Measurements from ENCODE around the gene ACMSD.
"Not testable (repeated sequence)": the region's sequence is repeated elsewhere in the genome, so short reads cannot be mapped to it uniquely, and the experiment has no call there.

Gene ACMSD

DNA sequence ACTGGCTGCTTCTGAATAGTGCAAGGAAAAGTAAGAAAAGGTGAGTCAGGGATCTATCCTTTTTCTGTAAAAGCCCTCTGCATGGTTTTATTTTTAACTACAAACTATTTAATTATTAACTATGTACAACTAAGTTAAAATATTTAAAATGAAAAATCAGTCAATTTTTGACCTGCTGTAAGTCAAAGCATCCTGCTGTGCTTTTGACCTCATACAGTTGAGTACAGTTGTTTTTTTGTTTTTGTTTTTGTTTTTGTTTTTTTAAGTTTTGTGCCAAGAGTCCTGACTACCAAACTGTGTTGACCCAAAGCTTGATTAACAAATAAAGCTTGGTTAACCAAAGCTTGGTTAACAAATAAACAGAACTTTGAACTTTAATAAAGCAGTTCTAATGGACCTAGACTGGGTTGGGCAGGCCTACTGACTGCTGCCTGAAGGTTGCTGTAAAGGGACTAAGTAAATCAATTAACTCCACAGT is at the start of gene ACMSD:
Gene ACMSD (plus strand): TSS at position 474 of the 478 bp plus-strand sequence. CDS start 67 bp downstream, outside the sequence.
- DNase-seq = no peak

DNA sequence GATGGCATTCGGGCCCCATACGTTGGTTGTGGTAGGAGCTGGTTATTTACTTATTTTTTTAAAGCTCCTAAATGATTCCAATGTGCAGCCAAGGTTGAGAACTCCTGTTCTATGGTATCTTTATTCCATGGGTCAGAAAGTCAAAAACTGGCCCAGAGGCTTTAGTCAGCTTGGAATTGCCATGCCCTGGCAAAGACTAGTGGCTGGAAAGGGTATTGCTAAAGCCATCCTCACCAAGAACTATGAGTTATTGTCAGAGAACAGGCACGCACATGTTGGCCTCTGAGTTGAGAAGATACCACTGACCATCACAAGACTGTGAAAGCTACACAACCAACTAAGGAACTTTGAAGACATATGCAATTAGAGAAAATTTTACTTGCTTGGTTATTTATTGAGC is 47.9 kb upstream of the ACMSD start:
- DNase-seq = no peak

DNA sequence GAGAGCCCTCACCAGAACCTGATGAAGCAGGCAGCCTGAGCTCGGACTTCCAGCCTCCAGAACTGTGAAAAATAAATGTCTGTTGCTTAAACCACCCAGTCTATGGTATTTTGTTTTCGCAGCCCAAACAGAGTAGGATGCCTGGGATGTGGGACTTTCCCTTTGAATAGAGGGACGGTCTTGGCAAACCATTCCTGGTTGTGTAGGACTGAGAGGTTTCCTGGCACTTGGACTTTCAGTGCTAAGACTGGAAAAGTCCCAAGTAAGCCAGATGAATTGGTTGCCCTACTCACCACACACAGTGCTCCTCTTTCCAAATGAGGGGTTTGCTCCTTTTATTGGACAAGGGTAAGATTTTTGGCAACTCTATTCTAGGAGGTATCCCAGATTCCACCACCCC is 46.8 kb upstream of the ACMSD start:
- no peak for DNase-seq

DNA sequence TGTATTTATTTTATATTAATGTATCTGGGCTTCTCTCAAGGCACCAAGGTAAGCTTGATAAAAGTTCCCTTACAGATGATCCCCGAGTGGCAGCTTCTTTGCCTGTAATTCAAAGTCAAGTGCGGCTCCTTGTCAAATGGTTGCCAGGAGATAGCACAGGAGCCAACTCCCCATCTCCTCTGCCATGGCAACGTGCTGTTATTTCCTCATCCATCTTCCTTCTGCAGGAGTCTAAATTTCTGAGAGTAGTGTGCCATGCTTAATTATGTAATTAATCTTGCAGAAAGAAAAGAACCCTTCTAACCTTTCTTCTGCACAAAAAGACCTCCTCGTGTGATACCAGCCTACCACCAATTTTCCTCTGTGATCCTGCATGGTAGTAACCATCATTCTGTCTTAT is 46.2 kb upstream of the ACMSD start:
- no peak for DNase-seq

DNA sequence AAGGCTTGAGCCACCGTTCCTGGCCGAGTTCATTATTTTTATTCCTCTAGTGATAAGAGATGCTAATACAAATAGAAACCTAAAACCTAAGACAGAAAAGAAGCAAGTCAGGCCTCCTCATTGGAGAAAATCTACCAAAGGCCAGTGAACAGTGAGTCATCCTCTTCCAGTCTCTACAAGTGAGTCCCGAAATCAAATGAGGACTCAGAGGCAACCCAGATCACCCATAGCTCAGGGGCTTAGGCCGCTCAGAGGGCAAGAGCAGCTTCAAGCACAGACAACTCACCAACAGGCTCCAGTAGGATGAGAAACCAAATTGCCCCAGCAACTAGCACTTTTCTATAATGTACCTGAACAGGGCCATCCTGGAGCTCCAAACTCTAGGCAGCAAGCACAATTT is 42.7 kb upstream of the ACMSD start:
- no peak for DNase-seq

DNA sequence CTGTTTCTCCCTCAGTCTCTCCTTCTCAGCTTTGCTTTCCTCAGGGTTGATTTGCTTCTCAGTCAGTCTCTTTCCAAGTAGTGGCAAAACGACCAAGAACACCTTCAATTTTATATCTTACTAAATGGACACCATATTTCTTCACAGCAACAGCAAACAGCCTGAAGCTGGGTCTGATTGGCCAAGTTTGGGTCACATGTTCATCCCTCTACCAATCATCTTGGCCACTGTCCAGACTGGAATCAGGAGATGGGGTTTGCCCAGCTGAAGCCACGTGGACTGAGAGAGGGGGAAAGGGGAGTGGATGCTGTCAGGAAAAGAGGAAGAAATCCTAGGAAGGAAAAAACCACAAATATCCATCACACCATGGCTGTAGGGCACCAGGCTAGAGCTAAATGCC is 42.0 kb upstream of the ACMSD start:
- DNase-seq = no peak

DNA sequence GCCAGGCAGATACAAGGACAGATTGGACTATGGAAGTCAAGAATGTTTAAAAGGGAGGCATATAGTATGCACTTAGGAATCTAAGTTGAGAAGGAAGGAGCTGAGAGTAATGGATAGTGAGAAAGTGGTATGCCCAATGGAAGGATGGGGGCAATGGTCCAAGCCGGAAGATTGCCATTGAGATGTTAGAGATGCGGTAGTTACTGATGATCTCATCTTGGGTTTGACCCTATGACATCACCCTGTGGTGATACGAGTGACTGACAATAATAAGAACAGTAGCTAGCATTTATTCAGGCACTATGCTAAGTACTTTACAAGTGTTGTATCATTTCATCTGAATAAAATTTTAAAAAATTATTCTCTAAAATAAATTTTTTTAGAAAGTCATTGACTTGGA is 38.5 kb upstream of the ACMSD start:
- no peak for DNase-seq

DNA sequence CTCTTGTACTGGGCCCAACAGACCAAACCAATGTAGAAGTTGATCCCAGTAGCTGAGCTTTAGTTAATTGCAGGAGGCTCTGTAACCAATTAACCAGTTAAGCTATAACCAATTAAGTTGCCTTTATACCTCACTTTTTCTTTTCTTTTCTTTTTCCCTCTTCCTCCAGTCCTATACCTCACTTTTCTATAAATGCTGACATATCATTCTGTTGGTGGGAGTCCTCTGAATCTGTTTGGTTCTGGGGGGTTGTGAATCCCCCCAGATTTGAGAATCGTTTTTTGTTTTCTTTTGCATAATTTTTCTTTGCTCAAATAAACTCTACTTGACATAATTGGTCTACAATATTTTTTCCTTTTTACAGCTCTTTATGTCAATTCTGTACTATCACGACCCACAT is 38.1 kb upstream of the ACMSD start:
- no peak for DNase-seq

DNA sequence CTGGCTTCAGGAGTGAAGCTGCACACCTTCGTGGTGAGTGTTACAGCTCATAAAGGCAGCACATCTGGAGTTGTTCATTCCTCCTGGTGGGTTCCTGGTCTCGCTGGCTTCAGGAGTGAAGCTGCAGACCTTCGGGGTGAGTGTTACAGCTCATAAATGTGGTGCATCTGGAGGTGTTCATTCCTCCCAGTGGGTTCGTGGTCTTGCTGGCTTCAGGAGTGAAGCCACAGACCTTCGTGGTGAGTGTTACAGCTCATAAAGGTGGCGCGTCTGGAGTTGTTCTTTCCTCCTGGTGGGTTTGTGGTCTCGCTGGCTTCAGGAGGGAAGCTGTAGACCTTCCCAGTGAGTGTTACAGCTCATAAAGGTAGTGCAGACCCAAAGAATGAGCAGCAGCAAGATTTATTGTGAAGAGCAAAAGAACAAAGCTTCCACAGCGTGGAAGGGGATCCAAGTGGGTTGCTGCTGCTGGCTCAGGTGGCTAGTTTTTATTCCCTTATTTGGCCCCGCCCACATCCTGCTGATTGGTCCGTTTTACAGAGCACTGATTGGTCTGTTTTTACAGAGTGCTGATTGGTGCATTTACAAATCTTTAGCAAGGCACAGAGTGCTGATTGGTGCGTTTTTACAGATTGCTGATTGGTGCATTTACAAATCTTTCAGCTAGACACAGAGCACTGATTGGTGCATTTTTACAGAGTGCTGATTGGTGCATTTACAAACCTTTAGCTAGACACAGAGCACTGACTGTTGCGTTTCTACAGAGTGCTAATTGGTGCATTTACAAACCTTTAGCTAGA is 34.6 kb upstream of the ACMSD start:
- DNase-seq = not testable (repeated sequence)

DNA sequence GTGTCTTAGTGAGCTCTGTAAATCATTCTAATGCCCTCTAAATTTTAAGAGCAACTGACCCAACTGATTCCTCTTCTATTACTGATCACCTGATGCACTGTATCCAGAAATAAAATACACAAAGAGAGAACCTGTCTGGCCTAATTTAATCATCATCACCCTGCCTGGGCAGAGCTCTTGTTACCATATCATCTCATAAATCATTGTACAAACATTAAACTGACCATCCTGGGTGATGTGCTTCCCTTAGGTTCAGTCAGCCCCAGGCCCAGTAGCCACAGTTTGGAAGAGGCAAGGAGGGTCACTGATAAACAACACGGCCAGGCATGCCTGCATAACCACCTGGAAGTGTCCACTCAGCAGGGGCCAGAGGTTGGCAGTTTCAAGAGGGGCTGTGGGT is 22.7 kb upstream of the ACMSD start:
- DNase-seq = no peak

DNA sequence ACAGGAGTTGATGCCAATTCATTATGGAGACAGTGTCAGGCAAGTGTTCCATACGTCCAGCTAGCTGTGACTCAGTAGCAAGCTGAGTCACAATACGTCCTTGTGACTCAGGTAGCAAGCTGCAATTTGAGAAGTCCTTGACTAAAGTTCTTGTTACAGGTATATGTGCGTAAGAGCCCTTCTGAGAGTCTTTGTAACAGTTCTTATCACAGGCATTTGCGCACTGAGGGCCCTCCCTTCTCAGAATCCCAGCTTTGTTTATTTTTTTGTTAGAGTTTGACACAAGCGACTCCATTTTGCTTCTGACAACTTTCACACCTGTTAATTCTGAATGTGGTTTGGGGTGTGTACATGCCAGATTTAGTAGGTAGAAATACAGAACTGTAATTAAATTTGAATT is 20.1 kb upstream of the ACMSD start:
- no peak for DNase-seq

DNA sequence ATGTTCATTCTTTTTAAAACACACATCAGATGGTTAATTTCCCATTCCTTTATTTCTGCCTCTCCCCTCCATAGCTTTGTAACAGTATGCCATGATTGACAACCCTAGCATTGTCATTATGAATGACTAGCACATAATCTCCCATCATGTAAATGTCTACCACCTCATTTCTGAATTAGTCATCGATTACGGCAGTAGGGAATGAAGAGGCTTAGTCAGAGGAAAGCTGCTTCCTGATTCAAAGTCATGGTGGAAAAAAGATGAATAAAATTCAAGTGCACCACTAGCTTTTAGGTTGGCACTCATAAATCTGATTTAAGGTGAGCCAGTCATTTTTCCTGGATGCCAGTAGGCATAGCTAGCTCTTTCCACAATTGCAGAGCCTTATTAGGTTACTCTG is 19.1 kb upstream of the ACMSD start:
- DNase-seq = no peak

DNA sequence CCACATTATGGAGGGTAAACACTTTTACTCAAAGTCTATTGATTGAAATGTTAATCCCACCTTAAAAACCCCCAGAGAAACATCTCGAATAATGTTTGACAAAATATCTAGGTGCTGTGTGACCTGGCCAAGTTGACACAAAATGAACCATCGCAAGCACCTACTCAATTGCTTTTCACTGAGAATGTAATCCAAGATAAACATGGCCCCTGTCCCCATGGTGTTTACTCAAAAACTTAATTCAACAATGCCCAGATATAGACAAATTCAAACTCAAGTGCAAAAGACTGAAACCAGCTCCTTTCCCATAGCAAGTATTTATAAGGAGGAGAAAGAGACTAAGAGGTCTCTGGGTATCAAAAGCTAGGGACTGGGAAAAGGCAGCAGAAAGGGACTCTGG is 15.0 kb upstream of the ACMSD start:
- DNase-seq = no peak

DNA sequence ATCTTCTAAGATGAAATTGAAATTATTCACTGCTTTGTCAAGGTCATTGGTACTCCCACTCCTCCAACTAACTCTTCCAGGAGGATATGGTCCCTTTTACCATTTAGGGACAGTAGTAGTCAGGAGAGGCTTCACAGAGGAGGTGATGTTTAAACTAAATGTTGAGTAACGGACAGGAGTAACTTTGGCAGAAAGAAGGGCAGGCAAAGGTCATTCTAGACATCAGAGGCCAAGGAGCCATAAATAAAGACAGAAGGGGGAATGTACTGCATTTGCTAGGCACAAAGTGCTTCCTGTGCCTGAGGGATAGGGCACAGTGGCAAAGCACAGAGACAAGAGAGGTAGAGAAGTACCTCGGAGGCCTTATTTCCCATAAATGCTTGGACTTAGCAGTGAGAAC is 14.6 kb upstream of the ACMSD start:
- no peak for DNase-seq

DNA sequence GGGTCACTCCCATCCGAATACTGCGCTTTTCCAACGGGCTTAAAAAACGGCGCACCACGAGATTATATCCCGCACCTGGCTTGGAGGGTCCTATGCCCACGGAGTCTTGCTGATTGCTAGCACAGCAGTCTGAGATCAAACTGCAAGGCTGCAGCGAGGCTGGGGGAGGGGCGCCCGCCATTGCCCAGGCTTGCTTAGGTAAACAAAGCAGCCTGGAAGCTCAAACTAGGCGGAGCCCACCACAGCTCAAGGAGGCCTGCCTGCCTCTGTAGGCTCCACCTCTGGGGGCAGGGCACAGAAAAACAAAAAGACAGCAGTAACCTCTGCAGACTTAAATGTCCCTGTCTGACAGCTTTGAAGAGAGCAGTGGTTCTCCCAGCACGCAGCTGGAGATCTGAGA is 12.7 kb upstream of the ACMSD start:
- DNase-seq = not testable (repeated sequence)

DNA sequence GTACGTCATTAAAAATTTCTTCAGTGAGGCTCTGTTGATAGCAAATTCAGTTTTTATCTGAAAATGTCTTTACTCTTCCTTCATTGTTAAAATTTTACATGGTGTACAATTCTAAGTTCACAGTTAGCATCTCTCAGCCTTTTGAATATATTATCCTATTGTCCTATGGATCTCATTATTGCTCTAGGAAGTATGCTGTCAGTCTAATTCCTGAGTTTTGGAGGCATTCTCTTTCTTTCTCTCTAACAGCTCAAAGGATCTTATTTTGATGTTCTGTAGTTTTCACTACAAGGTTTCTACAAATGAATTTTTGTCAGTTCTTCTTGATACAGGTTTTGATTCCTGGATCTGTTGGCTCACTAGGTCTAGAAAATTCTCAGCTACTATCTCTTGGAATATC is 2.9 kb upstream of the ACMSD start:
- no peak for DNase-seq

DNA sequence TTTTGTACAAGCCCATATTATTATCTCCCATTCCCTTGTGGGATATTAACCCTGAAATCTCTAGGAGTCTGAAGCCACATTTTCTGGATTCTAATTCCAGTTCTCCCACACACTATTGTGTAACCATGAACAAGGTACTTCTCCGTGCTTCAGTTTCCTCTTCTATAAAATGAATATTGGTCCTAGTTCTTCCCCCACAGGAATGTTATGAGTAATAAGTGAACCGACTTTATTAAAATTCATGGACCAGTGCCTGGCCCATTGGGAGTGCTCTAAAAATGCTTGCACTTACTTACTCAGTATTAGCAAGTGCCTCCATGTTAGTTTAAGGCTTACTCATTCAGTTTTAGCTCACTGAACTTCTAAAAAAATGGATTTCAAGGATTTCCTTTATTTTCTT is 1.4 kb upstream of the ACMSD start:
- no peak for DNase-seq

DNA sequence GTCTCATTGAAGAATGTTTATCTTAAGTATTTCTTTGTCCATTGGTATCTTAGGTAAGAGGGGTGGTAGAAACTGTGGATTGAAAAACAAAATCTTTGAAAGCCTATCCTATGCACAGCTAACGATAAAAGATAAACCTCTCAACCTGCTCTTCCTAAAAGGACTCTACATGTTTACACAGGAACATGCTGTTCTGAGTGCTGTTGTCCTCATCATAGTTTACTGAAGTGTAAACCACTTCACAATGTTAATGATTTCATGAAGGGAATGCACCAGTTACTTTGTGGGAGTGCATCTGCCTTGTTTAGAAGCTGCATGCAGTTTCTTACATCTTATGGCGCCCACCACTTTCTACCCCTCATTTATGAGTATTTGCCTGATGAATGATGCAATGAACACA is 1.2 kb downstream of the ACMSD start:
- DNase-seq = no peak

DNA sequence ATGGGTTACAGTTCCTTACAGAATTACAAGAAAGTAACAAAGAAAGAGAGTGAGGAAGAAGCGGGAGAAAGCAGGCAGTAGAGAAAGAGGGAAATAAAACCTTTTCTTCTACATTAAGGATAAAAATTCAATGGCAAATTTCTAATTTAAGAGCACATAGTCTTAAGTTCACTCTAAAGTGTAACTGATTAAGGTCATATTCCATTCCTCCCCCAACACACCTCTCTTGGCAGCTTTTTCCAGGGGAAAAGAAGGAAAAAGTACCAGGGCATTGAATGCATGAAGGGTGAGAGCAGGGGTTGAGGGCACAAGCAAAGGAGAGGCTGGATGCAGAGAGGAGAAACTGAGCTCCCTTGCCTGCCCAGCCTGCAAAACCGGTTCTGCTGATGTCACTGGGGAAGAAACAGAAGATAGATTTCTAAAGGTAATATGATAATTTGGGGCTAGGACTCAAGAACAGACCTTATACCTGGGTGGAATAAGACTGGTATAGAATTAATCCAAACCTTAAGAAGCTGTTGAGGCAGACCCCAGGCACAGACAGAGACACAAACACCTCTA is 4.6 kb downstream of the ACMSD start:
- no peak for DNase-seq

DNA sequence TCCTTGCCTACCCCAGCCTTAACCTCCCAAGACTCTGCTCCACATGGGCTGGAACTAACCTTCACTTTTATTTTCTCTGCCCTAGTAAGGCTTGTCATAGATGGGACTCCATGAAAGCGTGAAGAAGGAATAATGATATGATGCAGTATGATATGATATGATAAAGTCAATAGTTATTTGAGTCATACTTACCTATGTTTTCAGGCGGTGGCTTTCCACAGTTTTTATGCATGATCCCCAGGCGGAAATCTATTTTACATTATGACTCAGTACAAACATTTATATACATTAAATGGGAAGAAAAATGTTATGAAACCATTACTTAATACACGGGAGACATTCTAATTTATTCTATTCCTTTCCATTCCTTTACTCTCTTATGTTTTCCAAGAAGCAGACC is 5.6 kb downstream of the ACMSD start:
- no peak for DNase-seq

DNA sequence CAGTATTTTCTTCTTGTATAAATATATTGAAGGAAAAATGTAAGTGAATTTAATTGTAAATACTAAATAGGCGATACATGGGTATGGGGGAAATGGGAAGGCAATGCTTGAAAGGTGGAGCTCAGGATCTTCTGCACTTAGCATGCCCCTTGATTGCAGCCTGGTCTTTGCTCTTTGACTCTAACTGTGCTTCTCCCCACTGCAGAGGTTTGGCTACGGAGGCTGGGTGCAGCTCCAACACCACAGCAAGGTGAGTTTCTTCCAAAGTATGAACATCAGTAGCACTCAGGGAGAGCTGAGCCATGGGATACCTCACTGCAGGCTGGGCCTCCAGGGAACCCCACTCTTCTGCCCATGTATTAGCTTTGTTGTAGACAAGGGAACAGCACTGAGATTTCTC is 6.6 kb downstream of the ACMSD start:
- DNase-seq = no peak

DNA sequence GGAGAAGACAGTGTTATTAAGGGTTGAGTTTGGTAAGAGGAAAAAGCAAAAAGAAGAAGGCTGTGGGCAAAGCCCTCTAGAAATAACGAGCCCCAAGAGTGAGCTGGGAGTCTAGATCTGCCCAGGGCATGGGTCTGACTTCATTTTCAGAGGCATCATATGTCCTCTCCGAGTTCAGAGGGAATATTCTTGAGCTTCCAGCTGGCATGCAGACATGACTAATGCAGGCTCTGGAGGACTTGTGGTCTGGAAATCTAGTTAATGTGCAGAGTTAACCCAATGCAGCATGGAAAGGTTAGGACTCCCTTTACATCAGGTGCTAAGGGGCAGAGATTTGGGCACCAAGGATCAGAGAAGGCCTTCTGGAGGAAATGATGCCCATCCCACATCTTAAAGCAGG is 7.3 kb downstream of the ACMSD start:
- no peak for DNase-seq

DNA sequence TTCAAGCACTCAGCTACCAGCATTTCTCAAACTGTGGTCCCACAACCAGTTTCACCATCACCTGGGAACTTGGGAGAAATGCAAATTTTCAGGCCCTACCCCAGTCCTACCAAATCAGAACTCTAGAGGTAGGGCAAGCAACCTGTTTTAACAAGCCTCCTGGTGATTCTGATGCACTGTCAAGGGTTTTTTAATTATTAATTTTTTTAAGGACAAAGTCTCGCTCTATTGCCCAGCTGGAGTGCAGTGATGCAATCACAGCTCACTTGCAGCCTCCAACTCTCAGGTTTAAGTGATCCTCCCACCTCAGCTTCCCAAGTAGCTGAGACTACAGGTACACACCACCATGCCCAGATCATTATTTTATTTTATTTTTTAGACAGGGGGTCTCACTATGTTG is 7.8 kb downstream of the ACMSD start:
- no peak for DNase-seq

DNA sequence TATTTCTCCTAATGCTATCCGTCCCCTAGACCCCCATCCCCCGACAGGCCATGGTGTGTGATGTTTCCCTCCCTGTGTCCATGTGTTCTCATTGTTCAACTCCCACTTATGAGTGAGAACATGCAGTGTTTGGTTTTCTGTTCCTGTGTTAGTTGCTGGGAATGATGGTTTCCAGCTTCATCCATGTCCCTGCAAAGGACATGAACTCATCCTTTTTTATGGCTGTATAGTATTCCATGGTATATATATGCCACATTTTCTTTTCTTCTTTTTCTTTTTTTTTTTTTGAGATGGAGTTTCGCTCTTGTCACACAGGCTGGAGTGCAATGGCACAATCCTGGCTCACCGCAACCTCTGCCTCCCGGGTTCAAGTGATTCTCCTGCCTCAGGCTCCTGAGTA is 9.2 kb downstream of the ACMSD start:
- not testable (repeated sequence) for DNase-seq

DNA sequence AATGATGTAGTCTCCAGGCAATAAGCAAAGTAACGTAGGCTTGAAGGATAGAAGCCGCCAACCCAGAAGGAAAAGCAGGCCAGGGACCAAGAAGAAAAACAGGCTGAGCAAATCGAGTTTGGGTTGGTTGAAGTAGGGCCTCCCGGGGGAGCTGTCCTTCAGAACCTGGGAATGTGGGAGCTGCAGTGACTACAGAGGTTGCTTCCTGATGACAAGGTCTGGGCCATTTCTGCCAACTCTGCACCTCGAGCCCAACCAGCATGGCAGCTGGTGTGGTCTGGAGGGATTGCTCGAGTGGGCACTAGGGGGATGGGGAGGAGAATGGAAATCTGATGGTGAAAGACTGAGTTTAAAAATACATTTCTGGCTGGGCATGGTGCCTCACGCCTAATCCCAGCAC is 14.1 kb downstream of the ACMSD start:
- DNase-seq = no peak

Data from activated naive CD4-positive, alpha-beta T cell treated with Interleukin-2 at 50 U/mL for 16 hours (primary cell).